T-cell (primary cell): Measurements from ENCODE around the gene TUSC2. TPM values are rescaled to one million over a fixed set of nuclear protein-coding genes. Genes with fewer than 3 reads are reported as not detected.

Experiments used
- ATAC-seq, 4 experiments: fragments of 200-7000 bp in 3 of 4; fragments of 150-1000 bp in 1 of 4; cut with Tn5 transposase; replicated peaks in 1 of 4; 1 replicate in 3 of 4; 2 replicates in 1 of 4; pipeline ENCODE4 v1.10.0; 2021; ENCODE audit warnings: moderate library complexity in 3 of 4, mild to moderate bottlenecking in 2 of 4, moderate number of reproducible peaks in 1 of 4
- CTCF ChIA-PET, 2 donors: fragments of 300-600 bp; sonication (Branson Sonifier 250); formaldehyde crosslinking; loops; one replicate each; lab custom pipeline; 2022; ENCODE audit warnings: antibody characterized with exemption in 2 of 2; lab: Charles Lee
- POLR2A ChIA-PET, 2 donors: fragments of 300-600 bp; sonication (Branson Sonifier 250); formaldehyde crosslinking; loops; one replicate each; lab custom pipeline; 2022; ENCODE audit warnings: antibody characterized with exemption in 2 of 2; lab: Charles Lee
- DNase-seq, 35 experiments: peaks; one replicate each; pipeline versions ENCODE4 v3.0.0 to v3.0.0-alpha.2; 2013 to 2023
- H3K27ac ChIP-seq: one replicate; pipeline ENCODE4 v1.5.1; 2013; ENCODE audit warnings: low read length
- H3K27me3 ChIP-seq, 2 experiments: replicated peaks in 1 of 2; 1 replicate in 1 of 2; 2 replicates in 1 of 2; pipeline versions ENCODE4 v1.6.1 to v1.7.0; 2013; ENCODE audit warnings: low read length in 1 of 2, mixed read lengths in 1 of 2; ENCODE audit not compliant: control insufficient read depth in 2 of 2, insufficient read depth in 2 of 2; ENCODE audit errors: extremely low read depth in 1 of 2
- H3K36me3 ChIP-seq, 2 donors: 1 replicate in 1 of 2; 2 replicates in 1 of 2; pipeline versions ENCODE4 v1.6.1 to v1.7.0; 2013; ENCODE audit warnings: low read length in 1 of 2; ENCODE audit not compliant: control insufficient read depth in 2 of 2, insufficient read depth in 1 of 2; ENCODE audit errors: extremely low read depth in 1 of 2
- H3K4me1 ChIP-seq, 2 experiments: 1 replicate in 1 of 2; 2 replicates in 1 of 2; pipeline versions ENCODE4 v1.6.1 to v1.7.0; 2013; ENCODE audit warnings: low read length in 2 of 2, mixed read lengths in 1 of 2; ENCODE audit not compliant: insufficient read depth in 2 of 2, control insufficient read depth in 1 of 2; ENCODE audit errors: extremely low read depth in 1 of 2
- H3K4me3 ChIP-seq, 2 donors: 1 replicate in 1 of 2; 2 replicates in 1 of 2; pipeline versions ENCODE4 v1.5.1 to v1.7.0; 2013; ENCODE audit warnings: mild to moderate bottlenecking in 2 of 2, low read length in 1 of 2, moderate library complexity in 1 of 2; ENCODE audit not compliant: control insufficient read depth in 1 of 2; ENCODE audit errors: extremely low read depth in 1 of 2
- H3K9me3 ChIP-seq: 2 replicates; pipeline ENCODE4 v1.7.0; 2013
- H3K27ac Mint-ChIP-seq, 2 donors: one replicate each; pipeline ENCODE4 v1.8.0; 2020 to 2021; ENCODE audit warnings: mild to moderate bottlenecking in 2 of 2, mixed read lengths in 2 of 2
- H3K27me3 Mint-ChIP-seq, 2 donors: one replicate each; pipeline ENCODE4 v1.8.0; 2021 to 2022; ENCODE audit warnings: mixed read lengths in 2 of 2
- H3K36me3 Mint-ChIP-seq: one replicate; pipeline ENCODE4 v1.8.0; 2021; ENCODE audit warnings: mixed read lengths
- H3K4me1 Mint-ChIP-seq, 3 donors: one replicate each; pipeline ENCODE4 v1.8.0; 2020 to 2022; ENCODE audit warnings: mixed read lengths in 3 of 3, mild to moderate bottlenecking in 1 of 3
- H3K4me3 Mint-ChIP-seq, 3 donors: one replicate each; pipeline ENCODE4 v1.8.0; 2020 to 2022; ENCODE audit warnings: mild to moderate bottlenecking in 3 of 3, mixed read lengths in 3 of 3, moderate library complexity in 3 of 3
- H3K9me3 Mint-ChIP-seq, 3 donors: one replicate each; pipeline ENCODE4 v1.8.0; 2020 to 2022; ENCODE audit warnings: mixed read lengths in 3 of 3
- WGBS: methylation state at CpG from one replicate; pipeline ENCODE4 v1.1.5; 2013; ENCODE audit warnings: missing lambda C conversion rate; ENCODE audit not compliant: insufficient coverage; 5-methylcytosine and 5-hydroxymethylcytosine counted together
- total RNA-seq, 35 experiments: library from RNA in 6 of 35; stranded (reverse) in 6 of 35; fragments of 120-200 nt in 1 of 35; gene quantifications; one replicate each; pipeline versions ENCODE4 v1.2.1 to v1.2.4 and lab custom pipeline; 2013 to 2026

Gene TUSC2
- total RNA-seq, 5 donors from 2014 or later (not counting 1 experiment from before 2014, with no cell fraction given): 14.9 to 33.1 (median 26.8) TPM

- Histone ChIP-seq H3K4me3 (peak within 1 kb of the TSS; percentile 80 to 84), H3K27ac (peak within 1 kb of the TSS; percentile 90), H3K4me1 (peaks cover 11 to 67% of the 10 kb centered on the region in 2 experiments), H3K9me3 (no peaks in the 10 kb centered on the region), H3K27me3 (no peaks in the 10 kb centered on the region), H3K36me3 (peaks cover 0 to 6% of the 10 kb centered on the region in 2 donors)
- ATAC-seq (no peak), DNase-seq (no peak)
- ChIA-PET CTCF (interaction anchor here (0.6 to 0.7 kb wide), 3 partner anchors 96 to 223 kb away, joined by 3 read pairs; no protein-coding TSS in a partner anchor), POLR2A (no interaction called here)
- peak within 1 kb of the TSS; percentile 91 to 96 for H3K27ac Mint-ChIP-seq
- H3K9me3 Mint-ChIP-seq: no peaks in the 10 kb centered on the region
- peak within 1 kb of the TSS; percentile 80 to 86 (median 80) for H3K4me3 Mint-ChIP-seq
- H3K4me1 Mint-ChIP-seq: peaks cover 23 to 57% (median 35%) of the 10 kb centered on the region in 3 donors
- no peaks in the 10 kb centered on the region for H3K36me3 Mint-ChIP-seq
- no peaks in the 10 kb centered on the region for H3K27me3 Mint-ChIP-seq
- WGBS: 87% methylated on average over 19 of the region's 31 CpGs
Measured at GRCh38 chr3:50322386-50323091, 5.5 kb downstream of the TUSC2 start, which contains the start of gene HYAL2. Gene HYAL2, minus strand, starts transcription at chr3:50322745. Its CDS starts 2,256 bp downstream, at chr3:50320489.

GRCh38 chr3:50322115-50322385 is 6.0 kb downstream of the TUSC2 start:
- H3K36me3 Mint-ChIP-seq: no peaks in the 10 kb centered on the region
- H3K9me3 Mint-ChIP-seq: no peaks in the 10 kb centered on the region
- H3K9me3 ChIP-seq: no peaks in the 10 kb centered on the region
- peaks cover 0 to 6% of the 10 kb centered on the region in 2 donors for H3K36me3 ChIP-seq
- ChIA-PET POLR2A (no interaction called here), CTCF (interaction anchor here (0.6 to 1.0 kb wide), 4 partner anchors 15 to 116 kb away, joined by 3 to 5 read pairs (median 4); partner anchors contain the start of genes HYAL3 (in 1 of the 2) and NAA80 (in 1 of the 2))
- peak overlapping the region; percentile 80 to 84 for H3K4me3 ChIP-seq
- H3K27ac Mint-ChIP-seq: no peak overlapping the region
- H3K27me3 Mint-ChIP-seq: no peaks in the 10 kb centered on the region
- H3K27me3 ChIP-seq: no peaks in the 10 kb centered on the region
- ATAC-seq (no peak), DNase-seq (no peak)
- 67% methylated on average over 10 of the region's 14 CpGs for WGBS
- peaks cover 6 to 67% of the 10 kb centered on the region in 2 experiments for H3K4me1 ChIP-seq
- H3K4me1 Mint-ChIP-seq: peaks cover 23 to 56% (median 36%) of the 10 kb centered on the region in 3 donors
- peak overlapping the region; percentile 25 for H3K27ac ChIP-seq
- H3K4me3 Mint-ChIP-seq: peak overlapping the region in 1 of 3 donors; percentile 86

- H3K4me1 Mint-ChIP-seq: peaks cover 28 to 57% (median 38%) of the 10 kb centered on the region in 3 donors
- peaks cover 0 to 6% of the 10 kb centered on the region in 2 donors for H3K36me3 ChIP-seq
- H3K9me3 Mint-ChIP-seq: no peaks in the 10 kb centered on the region
- H3K4me3 ChIP-seq: peak overlapping the region; percentile 80 to 84
- H3K4me3 Mint-ChIP-seq: peak overlapping the region; percentile 80 to 86 (median 80)
- H3K27me3 ChIP-seq: no peaks in the 10 kb centered on the region
- H3K9me3 ChIP-seq: no peaks in the 10 kb centered on the region
- no peaks in the 10 kb centered on the region for H3K27me3 Mint-ChIP-seq
- H3K27ac ChIP-seq: peak overlapping the region; percentile 90
- 3% methylated on average over 50 of the region's 59 CpGs for WGBS
- ATAC-seq (peak; percentile 77 to 84 (median 80)), DNase-seq (peak; percentile 59 to 85 (median 75))
- POLR2A ChIA-PET: interaction anchor here in 1 of 2 donors (0.6 kb wide), 1 partner anchor 22 kb away, joined by 13 read pairs; no protein-coding TSS in a partner anchor
- peak overlapping the region; percentile 91 to 96 for H3K27ac Mint-ChIP-seq
- no peaks in the 10 kb centered on the region for H3K36me3 Mint-ChIP-seq
- CTCF ChIA-PET: interaction anchor here (0.6 to 1.0 kb wide), 5 partner anchors 15 to 295 kb away, joined by 3 to 5 read pairs (median 4); partner anchors contain the start of genes HYAL3 (in 1 of the 2) and NAA80 (in 1 of the 2)
- peaks cover 6 to 67% of the 10 kb centered on the region in 2 experiments for H3K4me1 ChIP-seq
Measured at GRCh38 chr3:50321336-50322114, 6.5 kb downstream of the TUSC2 start.

GRCh38 chr3:50320853-50321335 is 7.1 kb downstream of the TUSC2 start:
- no peaks in the 10 kb centered on the region for H3K27me3 Mint-ChIP-seq
- WGBS: 1% methylated on average over 34 of the region's 45 CpGs
- peak in 9 of 35 experiments; percentile 28 to 70 (median 38) for DNase-seq
- CTCF ChIA-PET: interaction anchor here (0.6 to 1.0 kb wide), 5 partner anchors 16 to 295 kb away, joined by 3 to 5 read pairs (median 4); partner anchors contain the start of genes HYAL3 (in 1 of the 2) and NAA80 (in 1 of the 2)
- POLR2A ChIA-PET: interaction anchor here in 1 of 2 donors (0.6 kb wide), 1 partner anchor 21 kb away, joined by 13 read pairs; no protein-coding TSS in a partner anchor
- peak; percentile 59 to 65 (median 62) for ATAC-seq
- peak overlapping the region; percentile 73 to 90 for H3K27ac Mint-ChIP-seq
- H3K4me1 ChIP-seq: peaks cover 6 to 73% of the 10 kb centered on the region in 2 experiments
- peak overlapping the region; percentile 80 to 84 for H3K4me3 ChIP-seq
- no peaks in the 10 kb centered on the region for H3K9me3 ChIP-seq
- no peaks in the 10 kb centered on the region for H3K36me3 Mint-ChIP-seq
- no peaks in the 10 kb centered on the region for H3K27me3 ChIP-seq
- peak overlapping the region; percentile 82 to 90 (median 86) for H3K4me3 Mint-ChIP-seq
- peak overlapping the region; percentile 35 for H3K27ac ChIP-seq
- peaks cover 34 to 57% (median 39%) of the 10 kb centered on the region in 3 donors for H3K4me1 Mint-ChIP-seq
- no peaks in the 10 kb centered on the region for H3K9me3 Mint-ChIP-seq
- peaks cover 0 to 3% of the 10 kb centered on the region in 2 donors for H3K36me3 ChIP-seq

- Histone ChIP-seq H3K4me1 (peaks cover 6 to 77% of the 10 kb centered on the region in 2 experiments), H3K36me3 (no peaks in the 10 kb centered on the region), H3K9me3 (no peaks in the 10 kb centered on the region), H3K27ac (no peak overlapping the region), H3K27me3 (no peaks in the 10 kb centered on the region), H3K4me3 (peak overlapping the region; percentile 80 to 84)
- H3K4me1 Mint-ChIP-seq: peaks cover 31 to 60% (median 42%) of the 10 kb centered on the region in 3 donors
- no peaks in the 10 kb centered on the region for H3K9me3 Mint-ChIP-seq
- DNase-seq (no peak), ATAC-seq (no peak)
- H3K27me3 Mint-ChIP-seq: no peaks in the 10 kb centered on the region
- CTCF ChIA-PET: no interaction called here
- no peaks in the 10 kb centered on the region for H3K36me3 Mint-ChIP-seq
- POLR2A ChIA-PET: no interaction called here
- 96% methylated on average over 23 of the region's 29 CpGs for WGBS
- peak overlapping the region in 1 of 2 donors; percentile 90 for H3K27ac Mint-ChIP-seq
- H3K4me3 Mint-ChIP-seq: peak overlapping the region; percentile 82 to 90 (median 86)
Measured at GRCh38 chr3:50319894-50320625, 8.0 kb downstream of the TUSC2 start.
